Epidermal melanocyte (primary cell): ENCODE results near the gene SRRD.
"Not testable (repeated sequence)": the region's sequence is repeated elsewhere in the genome, so short reads cannot be mapped to it uniquely, and the experiment has no call there.

Experiments
- DNase-seq: peaks from one replicate; pipeline ENCODE4 v3.0.0; 2011; ENCODE audit warnings: low spot score; ENCODE audit not compliant: insufficient read length

SRRD gene

GRCh38 chr22:26516503-26516902 lies 32.8 kb downstream of the SRRD start:
- no peak for DNase-seq

- no peak for DNase-seq
Measured at GRCh38 chr22:26517429-26517828, 33.8 kb downstream of the SRRD start.

- DNase-seq = no peak
Measured at GRCh38 chr22:26522012-26522411, 38.3 kb downstream of the SRRD start.

- DNase-seq = no peak
Measured at GRCh38 chr22:26522592-26522991, 38.9 kb downstream of the SRRD start.

GRCh38 chr22:26524870-26525269 lies 41.2 kb downstream of the SRRD start:
- no peak for DNase-seq

GRCh38 chr22:26525946-26526564 lies 42.4 kb downstream of the SRRD start:
- no peak for DNase-seq

- DNase-seq = no peak
Measured at GRCh38 chr22:26527167-26527566, 43.5 kb downstream of the SRRD start.

GRCh38 chr22:26527574-26528465 lies 44.1 kb downstream of the SRRD start:
- DNase-seq = no peak

GRCh38 chr22:26528518-26528917 lies 44.8 kb downstream of the SRRD start:
- not testable (repeated sequence) for DNase-seq

- no peak for DNase-seq
Measured at GRCh38 chr22:26529345-26529744, 45.7 kb downstream of the SRRD start.

GRCh38 chr22:26534171-26534855 lies 50.6 kb downstream of the SRRD start:
- DNase-seq = no peak

- DNase-seq = no peak
Measured at GRCh38 chr22:26534874-26535602, 51.4 kb downstream of the SRRD start.

- no peak for DNase-seq
Measured at GRCh38 chr22:26535603-26535908, 51.9 kb downstream of the SRRD start.

- no peak for DNase-seq
Measured at GRCh38 chr22:26536056-26536761, 52.5 kb downstream of the SRRD start.

- no peak for DNase-seq
Measured at GRCh38 chr22:26536762-26537134, 53.1 kb downstream of the SRRD start.

GRCh38 chr22:26540119-26540518 lies 56.4 kb downstream of the SRRD start:
- no peak for DNase-seq

- no peak for DNase-seq
Measured at GRCh38 chr22:26541167-26541819, 57.6 kb downstream of the SRRD start.

GRCh38 chr22:26542831-26543230 lies 59.2 kb downstream of the SRRD start:
- DNase-seq = no peak
